Measurements from ENCODE around the gene OPRL1.

Gene OPRL1

DNA sequence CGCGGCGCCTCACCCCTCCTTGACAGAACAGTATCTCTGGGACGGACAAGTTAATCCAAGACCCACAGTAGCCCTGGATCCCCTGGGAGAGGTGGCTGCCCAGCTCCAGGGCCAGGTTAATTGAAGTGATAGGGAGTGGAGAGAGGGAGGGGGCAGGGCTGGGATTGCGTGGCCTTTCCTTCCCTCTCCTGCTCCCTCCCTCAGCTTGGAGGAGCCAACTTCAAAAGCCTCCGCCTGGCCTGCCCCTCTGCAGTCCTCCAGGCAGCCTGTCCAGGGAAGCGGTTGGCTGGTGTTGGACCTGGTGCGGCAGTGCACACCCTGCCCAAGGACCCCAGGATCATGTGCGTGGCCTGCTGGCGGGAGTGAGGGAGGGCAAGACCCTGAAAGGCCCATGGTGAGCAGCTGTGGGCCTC lies 43.9 kb upstream of the OPRL1 start, which contains the start of gene C20orf204:
Gene C20orf204, plus strand, starts transcription at position 250 of the 413 bp plus-strand sequence. Its CDS starts 142 bp downstream, at position 392.
- peaks cover 12% of the 10 kb centered on the region for H3K4me1 ChIP-seq (ENCODE audit: insufficient read depth, low read length, severe bottlenecking)
- peaks cover 20% of the 10 kb centered on the region for H3K36me3 ChIP-seq (ENCODE audit: insufficient read depth, low read length)
- no peak within 1 kb of the TSS for H3K4me3 ChIP-seq (ENCODE audit: low read depth, low read length, poor library complexity, severe bottlenecking)
- H3K4me2 ChIP-seq (ENCODE audit: low read length) = no peak within 1 kb of the TSS
- H3K9me3 ChIP-seq (ENCODE audit: low read length) = no peaks in the 10 kb centered on the region
- H3K9ac ChIP-seq (ENCODE audit: low read length) = no peak within 1 kb of the TSS
- no peak within 1 kb of the TSS for H3K27ac ChIP-seq (ENCODE audit: low read depth, low read length, poor library complexity, severe bottlenecking)
- H3F3A ChIP-seq (ENCODE audit: insufficient read depth, low read length) = no peaks in the 10 kb centered on the region
- no peak within 1 kb of the TSS for H2AFZ ChIP-seq (ENCODE audit: low read length)
- H3K27me3 ChIP-seq (ENCODE audit: insufficient read depth, low read length) = no peaks in the 10 kb centered on the region
- TF ChIP-seq, protein P1, sequence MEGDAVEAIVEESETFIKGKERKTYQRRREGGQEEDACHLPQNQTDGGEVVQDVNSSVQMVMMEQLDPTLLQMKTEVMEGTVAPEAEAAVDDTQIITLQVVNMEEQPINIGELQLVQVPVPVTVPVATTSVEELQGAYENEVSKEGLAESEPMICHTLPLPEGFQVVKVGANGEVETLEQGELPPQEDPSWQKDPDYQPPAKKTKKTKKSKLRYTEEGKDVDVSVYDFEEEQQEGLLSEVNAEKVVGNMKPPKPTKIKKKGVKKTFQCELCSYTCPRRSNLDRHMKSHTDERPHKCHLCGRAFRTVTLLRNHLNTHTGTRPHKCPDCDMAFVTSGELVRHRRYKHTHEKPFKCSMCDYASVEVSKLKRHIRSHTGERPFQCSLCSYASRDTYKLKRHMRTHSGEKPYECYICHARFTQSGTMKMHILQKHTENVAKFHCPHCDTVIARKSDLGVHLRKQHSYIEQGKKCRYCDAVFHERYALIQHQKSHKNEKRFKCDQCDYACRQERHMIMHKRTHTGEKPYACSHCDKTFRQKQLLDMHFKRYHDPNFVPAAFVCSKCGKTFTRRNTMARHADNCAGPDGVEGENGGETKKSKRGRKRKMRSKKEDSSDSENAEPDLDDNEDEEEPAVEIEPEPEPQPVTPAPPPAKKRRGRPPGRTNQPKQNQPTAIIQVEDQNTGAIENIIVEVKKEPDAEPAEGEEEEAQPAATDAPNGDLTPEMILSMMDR (IDR thresholded peaks at IDR 0.05; ENCODE audit: low read length) = no peak
- TF ChIP-seq EZH2 (IDR thresholded peaks at IDR 0.05; ENCODE audit: borderline replicate concordance, low read length) = no peak
- H4K20me1 ChIP-seq (ENCODE audit: insufficient read depth, low read length) = no peaks in the 10 kb centered on the region
- H3K79me2 ChIP-seq (ENCODE audit: insufficient read depth, low read length) = no peaks in the 10 kb centered on the region
- no peaks in the 10 kb centered on the region for H3K9me2 ChIP-seq (ENCODE audit: low read depth, low read length)

DNA sequence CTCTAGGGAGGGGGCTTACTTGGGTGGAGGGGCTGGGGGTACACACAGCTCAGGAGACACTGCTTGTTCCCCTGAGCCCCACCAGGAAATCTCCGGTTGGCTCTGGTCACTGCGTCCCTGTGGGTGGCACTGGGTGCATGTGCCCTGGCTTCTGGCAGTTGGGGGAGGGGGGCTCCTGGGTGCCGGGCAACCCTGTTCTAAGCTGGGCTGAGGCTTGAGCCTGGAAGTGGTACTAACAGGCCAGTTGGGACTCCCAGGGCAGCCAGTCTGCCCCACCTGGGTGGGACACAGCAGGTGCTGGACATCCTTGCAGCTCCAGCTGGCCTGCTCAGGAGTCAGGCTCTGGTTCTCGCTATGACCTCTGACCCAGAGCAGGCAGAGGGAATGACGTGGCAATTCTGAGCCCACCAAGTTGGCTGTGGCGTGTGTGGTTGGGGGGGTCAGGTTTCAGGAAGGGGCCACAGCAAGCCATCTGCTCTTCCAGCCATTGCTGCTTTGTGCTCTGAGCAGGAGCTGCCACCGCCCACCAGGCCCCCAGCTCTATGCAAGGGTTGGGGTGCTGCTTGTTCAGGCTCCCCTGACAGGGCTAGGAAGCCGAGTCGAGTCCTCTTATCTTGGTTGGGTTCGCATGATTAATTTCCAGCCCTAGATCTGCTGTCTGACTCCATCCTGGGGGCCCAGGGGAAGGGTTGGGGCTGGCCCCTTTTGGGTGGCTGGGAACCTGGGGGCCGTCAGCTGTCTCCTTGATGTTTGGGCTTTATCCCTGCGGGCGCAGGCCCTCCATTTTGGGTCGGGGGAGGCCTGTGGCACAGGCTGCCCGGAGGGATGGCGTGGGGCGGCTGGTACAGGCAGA lies 43.3 kb upstream of the OPRL1 start:
- no peak overlapping the region for H3K27ac ChIP-seq (ENCODE audit: low read depth, low read length, poor library complexity, severe bottlenecking)
- no peak overlapping the region for H2AFZ ChIP-seq (ENCODE audit: low read length)
- H3K9me3 ChIP-seq (ENCODE audit: low read length) = no peaks in the 10 kb centered on the region
- peaks cover 13% of the 10 kb centered on the region for H3K4me1 ChIP-seq (ENCODE audit: insufficient read depth, low read length, severe bottlenecking)
- peaks cover 18% of the 10 kb centered on the region for H3K36me3 ChIP-seq (ENCODE audit: insufficient read depth, low read length)
- H3K4me2 ChIP-seq (ENCODE audit: low read length) = no peak overlapping the region
- H4K20me1 ChIP-seq (ENCODE audit: insufficient read depth, low read length) = no peaks in the 10 kb centered on the region
- H3K9me2 ChIP-seq (ENCODE audit: low read depth, low read length) = no peaks in the 10 kb centered on the region
- no peak overlapping the region for H3K4me3 ChIP-seq (ENCODE audit: low read depth, low read length, poor library complexity, severe bottlenecking)
- TF ChIP-seq, protein P1 (IDR thresholded peaks at IDR 0.05; ENCODE audit: low read length) = no peak
- TF ChIP-seq EZH2 (IDR thresholded peaks at IDR 0.05; ENCODE audit: borderline replicate concordance, low read length) = no peak
- H3F3A ChIP-seq (ENCODE audit: insufficient read depth, low read length) = no peaks in the 10 kb centered on the region
- H3K79me2 ChIP-seq (ENCODE audit: insufficient read depth, low read length) = no peaks in the 10 kb centered on the region
- H3K9ac ChIP-seq (ENCODE audit: low read length) = no peak overlapping the region
- H3K27me3 ChIP-seq (ENCODE audit: insufficient read depth, low read length) = 0 out of 2 replicates have a peak, but pooled peaks cover under 1% of the 10 kb centered on the region

DNA sequence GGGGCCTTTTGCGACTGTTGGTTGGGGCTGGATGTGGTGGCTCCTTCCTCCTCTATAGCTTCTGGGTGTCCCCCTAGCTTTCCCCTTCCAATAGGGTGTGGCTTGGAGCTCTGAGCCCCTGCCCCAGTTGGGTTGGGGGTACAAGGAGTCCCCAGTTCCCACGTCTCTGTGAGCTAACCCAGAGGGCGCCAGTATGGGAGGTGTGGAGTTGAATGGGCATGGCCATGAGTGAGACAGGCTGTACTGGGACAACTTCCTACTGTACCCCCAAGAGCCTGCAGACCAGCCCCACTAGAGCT lies 42.7 kb upstream of the OPRL1 start:
- Histone ChIP-seq H3K4me2 (ENCODE audit: low read length) (no peak overlapping the region), H4K20me1 (ENCODE audit: insufficient read depth, low read length) (no peaks in the 10 kb centered on the region), H3K79me2 (ENCODE audit: insufficient read depth, low read length) (no peaks in the 10 kb centered on the region), H3F3A (ENCODE audit: insufficient read depth, low read length) (no peaks in the 10 kb centered on the region), H3K9me3 (ENCODE audit: low read length) (no peaks in the 10 kb centered on the region), H3K36me3 (ENCODE audit: insufficient read depth, low read length) (peaks cover 18% of the 10 kb centered on the region), H3K27me3 (ENCODE audit: insufficient read depth, low read length) (0 out of 2 replicates have a peak, but pooled peaks cover 6% of the 10 kb centered on the region), H3K9ac (ENCODE audit: low read length) (no peak overlapping the region), H3K4me1 (ENCODE audit: insufficient read depth, low read length, severe bottlenecking) (peaks cover 19% of the 10 kb centered on the region), H3K27ac (ENCODE audit: low read depth, low read length, poor library complexity, severe bottlenecking) (no peak overlapping the region), H2AFZ (ENCODE audit: low read length) (no peak overlapping the region), H3K4me3 (ENCODE audit: low read depth, low read length, poor library complexity, severe bottlenecking) (no peak overlapping the region), H3K9me2 (ENCODE audit: low read depth, low read length) (no peaks in the 10 kb centered on the region)
- no peak for TF ChIP-seq EZH2 (IDR thresholded peaks at IDR 0.05; ENCODE audit: borderline replicate concordance, low read length)
- TF ChIP-seq, protein P1 (IDR thresholded peaks at IDR 0.05; ENCODE audit: low read length) = no peak
